HG03139 (cell line): Measurements from ENCODE around the gene IGSF11.
"Not testable (repeated sequence)": the region's sequence is repeated elsewhere in the genome, so short reads cannot be mapped to it uniquely, and the experiment has no call there.

ENCODE experiments used
- ATAC-seq: cut with Tn5 transposase; IDR thresholded peaks from one replicate; pipeline ENCODE4 v1.9.1; 2021; ENCODE audit not compliant: unreplicated experiment

The IGSF11 gene

DNA sequence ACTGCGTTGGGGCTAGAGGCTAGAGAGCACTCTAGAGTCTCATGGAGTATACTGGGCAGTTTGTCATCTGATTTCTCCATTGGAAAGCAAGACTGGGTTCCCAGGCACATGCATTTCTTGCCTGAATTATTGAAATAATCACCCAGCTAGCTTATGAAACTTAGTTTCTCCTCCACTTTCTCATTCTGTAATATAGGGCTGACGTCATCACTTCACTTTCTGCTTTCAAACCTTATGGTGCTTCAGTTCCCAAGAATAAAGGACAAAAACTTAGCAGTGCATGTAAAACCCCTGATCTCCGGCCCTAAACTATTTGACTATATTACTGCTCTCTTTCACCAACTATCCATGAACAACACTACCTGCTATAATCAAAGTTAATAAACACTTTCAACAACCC is 147.9 kb downstream of the IGSF11 start:
- ATAC-seq: no peak

DNA sequence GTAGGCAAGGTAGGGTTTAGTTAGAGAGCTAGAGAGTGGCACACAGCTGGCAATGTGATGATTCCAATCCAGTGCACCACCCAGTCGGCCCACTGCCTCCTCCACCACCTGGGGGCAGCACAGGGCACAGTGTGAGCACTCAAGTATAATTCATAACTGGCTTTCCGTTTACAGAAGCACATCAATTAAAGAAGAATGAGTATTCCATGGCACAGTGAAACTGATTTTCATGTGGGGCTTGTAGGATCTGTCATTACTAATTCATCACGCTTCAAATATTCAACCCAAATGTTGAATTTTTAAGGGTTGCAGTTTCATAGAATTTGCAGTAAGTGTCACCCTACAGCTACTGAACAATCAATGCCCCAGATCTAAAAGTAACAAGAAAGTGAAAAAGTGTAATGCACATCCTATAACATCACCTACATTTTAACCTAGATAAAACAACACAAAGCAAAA is 149.9 kb downstream of the IGSF11 start:
- peak; percentile 68 for ATAC-seq

DNA sequence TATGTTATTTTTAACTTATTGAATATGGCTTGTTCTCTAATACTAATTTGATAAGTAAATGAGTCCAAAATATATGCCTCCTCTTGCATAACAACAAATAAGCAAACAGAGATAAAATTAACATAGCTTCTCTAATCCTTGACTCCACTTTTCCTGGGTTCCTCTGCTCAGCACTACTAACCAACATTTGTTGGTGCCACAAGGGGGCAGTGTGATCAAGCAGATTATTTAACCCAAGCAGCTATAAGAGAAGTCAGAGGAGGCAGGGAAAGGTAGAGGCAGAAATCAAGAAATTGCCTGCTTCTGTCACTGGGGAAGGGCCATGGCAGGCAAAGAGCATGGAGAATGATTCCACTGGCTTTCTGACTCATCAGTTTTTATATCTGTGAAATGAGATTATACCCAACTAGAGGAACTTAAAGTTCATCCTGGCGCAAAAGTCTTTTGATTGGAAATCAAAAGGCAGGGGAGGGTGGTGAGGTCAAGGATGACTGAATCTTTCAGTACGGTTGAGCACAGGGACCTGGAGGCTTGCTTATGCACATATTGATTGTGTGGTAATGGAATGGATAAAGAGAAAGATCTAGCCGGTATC is 152.2 kb downstream of the IGSF11 start:
- ATAC-seq: no peak

DNA sequence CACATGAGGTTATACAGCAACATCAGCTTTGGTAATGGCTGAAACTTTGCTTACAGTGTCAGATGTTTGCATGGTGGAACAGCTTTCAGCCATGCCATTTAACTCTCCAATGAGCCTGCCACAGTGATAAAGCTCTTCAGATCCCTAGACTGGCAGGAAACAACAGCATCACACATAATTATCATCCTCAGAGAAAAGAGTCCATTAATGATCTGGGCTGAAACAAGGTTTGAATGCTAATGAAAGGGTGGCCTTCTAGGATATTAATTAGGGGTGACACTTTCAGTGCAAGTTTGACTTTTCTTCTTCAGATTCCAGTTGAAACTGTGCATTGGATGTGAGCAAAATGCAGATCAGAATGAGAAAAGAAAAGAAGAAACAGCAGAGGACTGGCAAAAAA is 166.6 kb downstream of the IGSF11 start:
- no peak for ATAC-seq

DNA sequence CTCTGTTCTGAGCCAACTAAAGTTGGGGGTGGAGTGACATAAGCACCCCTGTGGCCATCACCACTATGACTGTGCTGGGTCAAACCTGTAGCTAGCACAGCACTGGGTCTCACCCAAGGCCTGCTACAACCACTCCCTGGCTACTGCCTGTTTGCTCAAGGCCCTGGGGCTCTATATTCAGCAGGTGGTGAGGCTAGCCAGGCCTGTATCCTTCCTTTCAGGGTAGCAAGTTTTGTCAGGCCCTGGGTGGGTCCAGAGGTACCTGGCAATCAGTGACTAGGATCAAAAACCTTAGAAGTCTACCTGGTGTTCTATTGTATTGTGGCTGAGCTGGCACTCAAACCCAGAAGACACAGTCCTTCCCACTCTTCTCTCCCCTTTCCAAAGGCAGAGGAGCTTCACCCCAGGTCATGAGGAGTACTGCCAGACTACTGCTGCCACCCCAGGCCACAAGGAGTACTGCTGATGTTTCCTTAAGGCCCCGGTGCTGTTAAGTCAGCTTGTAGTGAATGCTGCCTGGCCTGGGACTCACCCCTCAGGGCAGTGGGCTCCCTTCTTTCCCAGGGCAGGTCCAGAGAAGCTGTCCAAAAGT is 170.8 kb downstream of the IGSF11 start:
- peak; percentile 84 for ATAC-seq

DNA sequence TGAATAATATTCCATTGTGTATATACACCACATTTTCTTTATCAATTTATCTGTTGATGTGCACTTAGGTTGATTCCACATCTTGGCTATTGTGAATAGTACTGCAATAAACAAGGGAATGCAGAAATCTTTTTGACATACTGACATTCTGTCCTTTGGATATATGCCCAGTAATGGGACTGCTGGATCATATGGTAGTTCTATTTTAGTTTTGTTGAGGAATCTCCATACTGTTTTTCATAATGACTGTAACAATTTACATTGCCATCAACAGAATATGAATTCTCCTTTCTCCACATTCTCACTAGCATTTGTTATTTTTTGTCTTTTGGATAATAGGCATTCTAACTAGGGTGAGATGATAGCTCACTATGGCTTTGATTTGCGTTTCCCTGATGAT is 174.7 kb downstream of the IGSF11 start:
- no peak for ATAC-seq

DNA sequence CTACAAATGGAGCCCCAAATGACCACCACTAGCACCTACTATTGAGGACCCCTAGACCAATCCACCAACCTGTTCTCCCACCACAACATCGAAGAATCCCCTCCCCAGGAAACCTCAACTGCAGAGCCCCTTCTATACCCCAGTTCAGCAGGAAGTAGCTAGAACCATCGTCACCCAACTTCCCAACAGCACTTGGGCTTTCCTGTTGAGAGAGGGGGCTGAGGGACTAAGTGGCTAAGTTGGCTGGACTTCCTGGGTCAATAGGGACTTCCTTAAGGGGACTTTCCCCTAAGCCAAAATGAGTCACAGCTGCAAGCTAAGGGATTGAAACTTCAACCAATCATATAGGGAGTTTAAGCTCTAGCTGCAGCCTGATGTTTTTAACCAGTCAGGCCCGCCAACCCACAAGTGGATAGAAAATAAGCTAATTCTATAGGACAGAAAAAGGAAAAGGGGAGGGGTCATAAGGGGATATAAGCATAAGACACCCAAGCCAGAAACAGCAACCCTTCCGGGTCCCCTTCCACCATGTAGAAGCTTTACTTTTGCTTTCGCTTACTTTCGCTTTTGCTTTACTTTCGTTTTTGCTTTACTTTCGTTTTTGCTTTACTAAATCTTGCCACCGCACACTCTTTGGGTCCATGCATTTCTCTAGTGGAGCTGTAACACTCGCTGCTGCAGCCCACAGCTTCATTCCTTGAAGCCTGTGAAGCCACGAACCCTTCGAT is 183.0 kb downstream of the IGSF11 start:
- ATAC-seq: not testable (repeated sequence)

DNA sequence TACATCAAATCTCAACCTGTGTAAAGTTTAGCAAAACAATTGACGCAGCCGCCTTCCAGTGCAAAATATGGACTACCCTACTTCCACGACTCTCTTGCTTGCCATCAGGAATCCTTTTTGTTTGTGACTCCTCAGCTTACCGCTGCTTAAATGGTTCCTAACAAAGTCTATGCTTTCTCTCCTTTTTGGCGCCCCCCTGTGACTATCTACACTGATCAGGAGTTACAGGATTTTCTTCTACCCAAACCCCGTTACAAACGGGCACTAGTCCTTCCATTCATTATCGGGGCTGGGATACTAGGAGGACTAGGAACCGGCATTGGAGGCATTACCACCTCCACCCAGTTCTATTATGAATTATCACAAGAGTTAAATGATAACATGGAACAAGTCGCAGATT is 184.0 kb downstream of the IGSF11 start:
- ATAC-seq: no peak
